Adrenal gland (tissue), 5 donors: ENCODE measurements around the gene CCDC158.

Experiments
- CTCF ChIP-seq, 6 experiments: fragments of 450-650 bp in 4 of 6; fragments of 200-600 bp in 2 of 6; sonication (generic) in 1 of 6; IDR thresholded peaks; 1 replicate in 5 of 6; 2 replicates in 1 of 6; pipeline versions ENCODE4 v1.5.1 to v1.8.0; 2016 to 2021; ENCODE audit warnings: antibody characterized with exemption in 6 of 6, mild to moderate bottlenecking in 2 of 6, moderate library complexity in 1 of 6
- POLR2A ChIP-seq, 2 donors: fragments of 450-650 bp; IDR thresholded peaks; one replicate each; pipeline ENCODE4 v1.6.1; 2017; ENCODE audit warnings: antibody characterized with exemption in 2 of 2, mild to moderate bottlenecking in 2 of 2, moderate library complexity in 1 of 2
- donor health status: DM: no; HTN: no; CAD: no.

GRCh38 chr4:76439491-76439890, 18.6 kb upstream of the CCDC158 start:
- no peak for TF ChIP-seq CTCF (IDR thresholded peaks at IDR 0.05)
- no peak for TF ChIP-seq POLR2A (IDR thresholded peaks at IDR 0.05)
